Uterus (tissue), 4 donors: Measurements from ENCODE around the gene ZNF598. TPM values are rescaled to one million over a fixed set of nuclear protein-coding genes. Genes with fewer than 3 reads are reported as not detected.

Experiments
- DNase-seq, 2 donors: peaks; one replicate each; pipeline ENCODE4 v3.0.0-alpha.2; 2019 to 2020
- H3K27ac ChIP-seq, 2 donors: fragments of 200-600 bp; sonication (generic); 1 replicate in 1 of 2; 2 replicates in 1 of 2; pipeline ENCODE4 v1.5.1; 2016 to 2018
- H3K27me3 ChIP-seq, 2 donors: fragments of 200-600 bp; sonication (generic); one replicate each; pipeline ENCODE4 v1.5.1; 2018 to 2019; ENCODE audit warnings: control low read depth in 1 of 2
- H3K36me3 ChIP-seq, 2 donors: fragments of 200-600 bp; sonication (generic); one replicate each; pipeline ENCODE4 v1.5.1; 2019; ENCODE audit warnings: control low read depth in 1 of 2
- H3K4me1 ChIP-seq, 2 donors: fragments of 200-600 bp; sonication (generic); one replicate each; pipeline ENCODE4 v1.5.1; 2018 to 2019; ENCODE audit warnings: control low read depth in 1 of 2
- H3K4me3 ChIP-seq, 2 donors: fragments of 200-600 bp; sonication (generic); 1 replicate in 1 of 2; 2 replicates in 1 of 2; pipeline ENCODE4 v1.5.1; 2018 to 2019; ENCODE audit warnings: mild to moderate bottlenecking in 1 of 2
- H3K9me3 ChIP-seq, 2 donors: fragments of 200-600 bp; sonication (generic); one replicate each; pipeline ENCODE4 v1.5.1; 2019; ENCODE audit warnings: control low read depth in 1 of 2
- POLR2A ChIP-seq, 2 donors: fragments of 450-650 bp; IDR thresholded peaks; one replicate each; pipeline ENCODE4 v1.6.1; 2016; ENCODE audit warnings: antibody characterized with exemption in 2 of 2, mild to moderate bottlenecking in 1 of 2, moderate library complexity in 1 of 2
- intact Hi-C: fragments of 100-400 bp; cut with DNase I; formaldehyde crosslinking; loops from one replicate; pipeline ENCODE4 v1.15.1; 2023; ENCODE audit warnings: low total_unique reads
- total RNA-seq, 4 donors: library from RNA; depleted of rRNA in 3 of 4; stranded (reverse); fragments of >200 nt in 3 of 4; gene quantifications; one replicate each; pipeline versions ENCODE4 v1.1.0 to v1.2.4, GENCODE V29; 2014 to 2023
- TF ChIP-seq, protein P1 (sequence below), 4 experiments: fragments of 200-600 bp in 2 of 4; fragments of 450-650 bp in 2 of 4; sonication (generic) in 2 of 4; IDR thresholded peaks; one replicate each; pipeline ENCODE4 v1.5.1; 2016 to 2019; ENCODE audit warnings: antibody characterized with exemption in 4 of 4, mild to moderate bottlenecking in 2 of 4, moderate library complexity in 1 of 4
- donor health status: DM: yes; HTN: yes; CAD: no.

The ZNF598 gene
- total RNA-seq, 4 donors from 2014 or later = 16.9 to 50.0 (median 34.6) TPM

DNA sequence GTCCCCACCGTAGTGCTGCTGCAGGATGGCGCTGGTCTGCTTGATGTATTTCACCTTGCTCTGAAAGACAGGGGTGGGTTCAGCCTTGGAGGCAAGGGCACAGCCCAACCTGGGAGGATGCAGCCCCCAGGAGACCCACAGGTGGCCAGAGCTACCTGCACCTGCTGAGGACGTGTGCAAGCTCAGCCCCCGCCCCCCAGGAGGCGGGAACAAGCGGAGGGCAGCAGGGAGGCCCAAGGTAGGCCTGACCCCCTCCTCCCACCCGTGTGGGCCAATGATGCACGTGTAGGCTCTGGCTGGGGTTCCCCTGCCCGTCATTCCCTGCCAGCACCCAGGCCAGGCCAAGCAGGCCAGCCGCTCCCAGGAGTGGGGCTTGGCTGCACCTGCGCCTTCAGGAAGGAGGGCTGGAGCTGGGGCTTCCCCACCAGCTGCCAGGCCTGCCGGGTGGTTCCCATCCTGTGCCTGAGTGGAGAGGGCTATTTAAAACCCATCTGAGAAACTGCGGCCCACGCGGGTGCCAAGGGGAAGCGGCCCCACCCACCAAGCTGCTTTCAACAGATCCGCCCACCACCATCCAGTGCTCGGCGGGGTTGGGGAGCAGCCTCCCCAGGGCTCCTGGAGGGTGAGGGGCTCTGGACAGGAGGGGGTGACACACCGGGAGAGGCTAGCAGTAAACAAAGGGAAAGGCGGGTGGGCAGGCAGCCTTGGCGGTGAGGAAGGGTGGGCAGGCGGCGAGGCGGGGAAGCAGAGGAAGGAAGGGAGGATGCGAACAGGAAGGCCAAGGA lies 34.2 kb upstream of the ZNF598 start:
- intact Hi-C loops = no loop called here
- Histone ChIP-seq H3K9me3 (no peaks in the 10 kb centered on the region), H3K27me3 (no peaks in the 10 kb centered on the region), H3K36me3 (no peaks in the 10 kb centered on the region), H3K4me1 (peaks cover 0 to 17% of the 10 kb centered on the region in 2 donors), H3K4me3 (no peak overlapping the region), H3K27ac (peak overlapping the region; percentile 7 to 46)
- no peak for DNase-seq
- no peak for TF ChIP-seq POLR2A (IDR thresholded peaks at IDR 0.05)
- TF ChIP-seq, protein P1, sequence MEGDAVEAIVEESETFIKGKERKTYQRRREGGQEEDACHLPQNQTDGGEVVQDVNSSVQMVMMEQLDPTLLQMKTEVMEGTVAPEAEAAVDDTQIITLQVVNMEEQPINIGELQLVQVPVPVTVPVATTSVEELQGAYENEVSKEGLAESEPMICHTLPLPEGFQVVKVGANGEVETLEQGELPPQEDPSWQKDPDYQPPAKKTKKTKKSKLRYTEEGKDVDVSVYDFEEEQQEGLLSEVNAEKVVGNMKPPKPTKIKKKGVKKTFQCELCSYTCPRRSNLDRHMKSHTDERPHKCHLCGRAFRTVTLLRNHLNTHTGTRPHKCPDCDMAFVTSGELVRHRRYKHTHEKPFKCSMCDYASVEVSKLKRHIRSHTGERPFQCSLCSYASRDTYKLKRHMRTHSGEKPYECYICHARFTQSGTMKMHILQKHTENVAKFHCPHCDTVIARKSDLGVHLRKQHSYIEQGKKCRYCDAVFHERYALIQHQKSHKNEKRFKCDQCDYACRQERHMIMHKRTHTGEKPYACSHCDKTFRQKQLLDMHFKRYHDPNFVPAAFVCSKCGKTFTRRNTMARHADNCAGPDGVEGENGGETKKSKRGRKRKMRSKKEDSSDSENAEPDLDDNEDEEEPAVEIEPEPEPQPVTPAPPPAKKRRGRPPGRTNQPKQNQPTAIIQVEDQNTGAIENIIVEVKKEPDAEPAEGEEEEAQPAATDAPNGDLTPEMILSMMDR (IDR thresholded peaks at IDR 0.05) = no peak

DNA sequence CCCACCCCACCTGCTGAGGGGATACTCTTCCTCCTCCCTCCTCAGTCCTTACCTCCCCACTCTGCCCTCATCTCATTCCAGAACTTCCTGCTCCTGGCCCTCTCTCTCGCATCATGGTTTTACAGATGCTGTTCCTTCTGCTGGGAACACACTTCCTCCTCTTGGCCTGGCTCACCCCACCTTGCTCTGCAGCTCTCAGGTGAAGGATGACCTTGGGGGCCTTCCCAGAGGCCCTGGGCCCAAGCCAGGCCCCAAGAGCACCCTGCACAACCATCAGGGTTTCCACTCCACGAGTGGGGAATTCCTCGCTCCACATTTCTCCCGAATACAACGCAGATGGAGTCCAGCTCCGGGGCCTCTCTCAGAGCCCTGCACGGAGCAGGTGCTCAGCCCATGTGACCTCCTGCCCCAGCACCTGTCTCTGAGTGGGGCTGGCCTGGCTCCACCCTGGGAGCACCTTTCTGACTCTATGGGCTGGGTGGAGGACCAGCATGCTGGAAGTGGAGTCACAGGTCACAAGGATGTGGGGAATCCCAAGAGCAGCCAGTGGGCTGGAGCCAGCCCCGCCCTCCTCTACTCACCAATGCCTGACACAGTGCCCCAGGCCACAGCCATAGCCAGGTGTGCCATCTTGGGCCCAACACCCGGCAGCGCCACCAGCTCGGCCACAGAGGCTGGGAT lies 33.5 kb upstream of the ZNF598 start:
- no peak for DNase-seq
- TF ChIP-seq POLR2A (IDR thresholded peaks at IDR 0.05) = no peak
- no peaks in the 10 kb centered on the region for H3K36me3 ChIP-seq
- H3K4me3 ChIP-seq = no peak overlapping the region
- no peaks in the 10 kb centered on the region for H3K27me3 ChIP-seq
- H3K9me3 ChIP-seq = no peaks in the 10 kb centered on the region
- peak overlapping the region in 1 of 2 donors; percentile 49 for H3K27ac ChIP-seq
- peaks cover 0 to 13% of the 10 kb centered on the region in 2 donors for H3K4me1 ChIP-seq
- intact Hi-C loops = no loop called here

DNA sequence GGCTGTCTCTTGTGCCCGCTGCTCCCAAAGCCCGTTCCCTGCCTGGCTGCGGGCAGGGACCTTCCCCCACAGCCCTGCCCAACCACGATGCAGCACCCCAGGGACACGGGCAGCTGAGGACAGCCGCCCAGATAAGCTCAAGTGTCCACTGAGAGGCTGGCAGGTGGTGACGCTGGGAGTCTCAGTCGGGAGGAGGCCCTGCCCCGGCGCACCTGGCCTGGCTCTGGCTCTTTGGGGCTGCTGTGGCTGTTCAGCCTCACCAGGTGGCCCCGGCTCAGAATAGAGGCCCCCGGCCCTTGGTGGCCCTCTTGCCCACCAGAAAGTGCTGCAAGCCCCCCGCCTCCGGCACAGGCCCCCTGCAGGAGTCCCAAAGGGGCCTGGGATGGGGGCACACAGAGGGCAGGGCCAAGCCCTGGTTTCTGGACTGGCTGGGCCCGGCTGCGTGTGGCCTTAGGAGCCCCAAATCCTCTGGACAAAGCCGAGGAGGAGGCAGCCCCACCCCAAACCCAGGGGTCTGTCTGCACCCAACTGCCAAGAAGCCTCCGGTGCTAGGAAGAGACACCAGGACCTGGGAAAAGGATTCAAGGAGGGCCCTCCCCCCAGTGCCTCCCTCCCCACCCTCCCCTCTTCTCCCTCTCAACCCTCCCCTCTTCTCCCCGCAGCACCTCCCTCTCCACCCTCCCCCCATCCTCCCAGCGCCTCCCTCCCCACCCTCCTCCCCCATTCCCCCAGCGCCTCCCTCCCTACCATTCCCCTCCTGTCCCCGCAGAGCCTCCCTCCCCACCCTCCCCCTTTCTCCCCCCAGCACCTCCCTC lies 32.8 kb upstream of the ZNF598 start:
- Histone ChIP-seq H3K27me3 (no peaks in the 10 kb centered on the region), H3K36me3 (no peaks in the 10 kb centered on the region), H3K4me1 (peaks cover 0 to 17% of the 10 kb centered on the region in 2 donors), H3K4me3 (no peak overlapping the region), H3K27ac (peak overlapping the region; percentile 53 to 63), H3K9me3 (no peaks in the 10 kb centered on the region)
- TF ChIP-seq, protein P1 (IDR thresholded peaks at IDR 0.05) = no peak
- TF ChIP-seq POLR2A (IDR thresholded peaks at IDR 0.05) = no peak
- intact Hi-C loops = no loop called here
- DNase-seq = no peak

DNA sequence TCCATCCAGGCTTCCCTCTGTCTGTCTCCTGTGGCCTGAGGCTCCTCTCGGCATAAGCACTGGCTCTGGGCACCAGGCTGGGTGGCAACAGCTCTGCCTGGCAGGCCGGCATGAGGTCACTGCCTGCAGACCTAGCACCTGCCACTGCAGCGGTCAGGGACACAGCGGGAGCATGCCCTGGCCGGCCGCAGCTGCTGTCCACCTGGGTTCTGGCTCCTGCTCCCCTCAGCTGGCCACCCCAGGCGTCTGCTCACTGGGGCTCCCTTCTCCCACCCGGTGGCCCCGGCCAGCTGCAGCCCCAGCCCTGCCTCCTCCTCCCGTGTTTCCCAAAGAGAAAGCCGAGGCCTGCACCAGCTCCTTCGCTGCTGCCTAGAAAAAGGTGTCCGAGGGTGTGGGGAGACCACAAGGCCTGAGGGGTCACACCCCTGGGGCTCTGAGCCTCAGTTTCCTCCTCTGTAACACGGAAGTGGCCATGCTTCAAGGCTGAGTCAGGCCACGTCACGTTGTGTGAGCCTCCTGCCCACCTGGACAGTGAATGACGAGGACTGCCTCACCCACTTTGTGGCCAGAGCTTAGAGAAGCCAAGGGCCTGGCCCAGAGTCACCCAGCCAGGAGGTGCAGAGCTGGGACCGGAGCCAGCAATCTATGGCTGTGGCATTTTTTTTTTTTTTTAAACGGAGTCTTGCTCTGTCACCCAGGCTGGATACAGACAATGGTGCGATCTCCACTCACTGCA lies 31.3 kb upstream of the ZNF598 start:
- no peaks in the 10 kb centered on the region for H3K9me3 ChIP-seq
- intact Hi-C loops = no loop called here
- H3K4me1 ChIP-seq = peaks cover 0 to 18% of the 10 kb centered on the region in 2 donors
- no peak for DNase-seq
- TF ChIP-seq, protein P1 (IDR thresholded peaks at IDR 0.05) = no peak
- TF ChIP-seq POLR2A (IDR thresholded peaks at IDR 0.05) = no peak
- no peaks in the 10 kb centered on the region for H3K27me3 ChIP-seq
- no peak overlapping the region for H3K4me3 ChIP-seq
- H3K36me3 ChIP-seq = no peaks in the 10 kb centered on the region
- peak overlapping the region; percentile 91 to 92 for H3K27ac ChIP-seq
